ENCODE results near the gene PPHLN1. TPM values are rescaled to one million over a fixed set of nuclear protein-coding genes. Genes with fewer than 3 reads are reported as not detected.
A peak's percentile ranks its signal among the peaks of the same experiment; 100 is the strongest.

The PPHLN1 gene
- polyA plus RNA-seq, result 10 to 100 TPM; 15.0 to 27.2 TPM

- Histone ChIP-seq H3K4me3 (ENCODE audit: low read depth in 1 of 2, low read length in 2 of 2) (peak within 1 kb of the TSS; percentile 81 to 97), H3K27ac (ENCODE audit: low read depth in 2 of 2, low read length in 1 of 2) (peak within 1 kb of the TSS; percentile 87 to 93), H3K27me3 (ENCODE audit: control insufficient read depth in 1 of 2, insufficient read depth in 2 of 2, low read length in 2 of 2) (no peaks in the 10 kb centered on the region), H3K4me1 (ENCODE audit: control insufficient read depth in 2 of 2, insufficient read depth in 2 of 2, low read length in 1 of 2) (peaks cover 0 to 2% of the 10 kb centered on the region in 2 donors), H3K36me3 (ENCODE audit: control insufficient read depth in 2 of 2, insufficient read depth in 2 of 2, low read length in 1 of 2) (no peaks in the 10 kb centered on the region), H3K9me3 (ENCODE audit: control insufficient read depth in 2 of 2, insufficient read depth in 1 of 2, low read depth in 1 of 2, low read length in 1 of 2) (no peaks in the 10 kb centered on the region)
- WGBS, 2 donors, result 0% methylated on average over 54 to 55 of the region's 55 CpGs
Measured at GRCh38 chr12:42325653-42326474, at the start of gene PPHLN1, which contains the start of gene ZCRB1. PPHLN1 (plus strand) TSS chr12:42326167; CDS start chr12:42335903, 9,736 bp downstream. ZCRB1 (minus strand) TSS chr12:42326094; CDS start chr12:42324102, 1,992 bp downstream.

- Histone ChIP-seq H3K36me3 (ENCODE audit: control insufficient read depth in 2 of 2, insufficient read depth in 2 of 2, low read length in 1 of 2) (no peaks in the 10 kb centered on the region), H3K4me1 (ENCODE audit: control insufficient read depth in 2 of 2, insufficient read depth in 2 of 2, low read length in 1 of 2) (no peaks in the 10 kb centered on the region), H3K27ac (ENCODE audit: low read depth in 2 of 2, low read length in 1 of 2) (no peak overlapping the region), H3K4me3 (ENCODE audit: low read depth in 1 of 2, low read length in 2 of 2) (no peak overlapping the region), H3K9me3 (ENCODE audit: control insufficient read depth in 2 of 2, insufficient read depth in 1 of 2, low read depth in 1 of 2, low read length in 1 of 2) (peaks cover 0 to 2% of the 10 kb centered on the region in 2 donors), H3K27me3 (ENCODE audit: control insufficient read depth in 1 of 2, insufficient read depth in 2 of 2, low read length in 2 of 2) (no peaks in the 10 kb centered on the region)
- WGBS, 2 donors, result 74 to 81% methylated on average over 6 of the region's 6 CpGs
Measured at GRCh38 chr12:42277396-42278127, 48.4 kb upstream of the PPHLN1 start.

- no peaks in the 10 kb centered on the region for H3K4me1 ChIP-seq (ENCODE audit: control insufficient read depth in 2 of 2, insufficient read depth in 2 of 2, low read length in 1 of 2)
- no peaks in the 10 kb centered on the region for H3K9me3 ChIP-seq (ENCODE audit: control insufficient read depth in 2 of 2, insufficient read depth in 1 of 2, low read depth in 1 of 2, low read length in 1 of 2)
- no peak overlapping the region for H3K4me3 ChIP-seq (ENCODE audit: low read depth in 1 of 2, low read length in 2 of 2)
- H3K36me3 ChIP-seq (ENCODE audit: control insufficient read depth in 2 of 2, insufficient read depth in 2 of 2, low read length in 1 of 2), result no peaks in the 10 kb centered on the region
- no peaks in the 10 kb centered on the region for H3K27me3 ChIP-seq (ENCODE audit: control insufficient read depth in 1 of 2, insufficient read depth in 2 of 2, low read length in 2 of 2)
- no peak overlapping the region for H3K27ac ChIP-seq (ENCODE audit: low read depth in 2 of 2, low read length in 1 of 2)
Measured at GRCh38 chr12:42278128-42278510, 47.8 kb upstream of the PPHLN1 start.

GRCh38 chr12:42281278-42281677, 44.7 kb upstream of the PPHLN1 start:
- WGBS, 2 donors, result 21 to 47% methylated on average over 3 of the region's 3 CpGs
- Histone ChIP-seq H3K27me3 (ENCODE audit: control insufficient read depth in 1 of 2, insufficient read depth in 2 of 2, low read length in 2 of 2) (no peaks in the 10 kb centered on the region), H3K36me3 (ENCODE audit: control insufficient read depth in 2 of 2, insufficient read depth in 2 of 2, low read length in 1 of 2) (no peaks in the 10 kb centered on the region), H3K9me3 (ENCODE audit: control insufficient read depth in 2 of 2, insufficient read depth in 1 of 2, low read depth in 1 of 2, low read length in 1 of 2) (no peaks in the 10 kb centered on the region), H3K4me1 (ENCODE audit: control insufficient read depth in 2 of 2, insufficient read depth in 2 of 2, low read length in 1 of 2) (no peaks in the 10 kb centered on the region), H3K4me3 (ENCODE audit: low read depth in 1 of 2, low read length in 2 of 2) (no peak overlapping the region), H3K27ac (ENCODE audit: low read depth in 2 of 2, low read length in 1 of 2) (no peak overlapping the region)

GRCh38 chr12:42281844-42282243, 44.1 kb upstream of the PPHLN1 start:
- Histone ChIP-seq H3K27me3 (ENCODE audit: control insufficient read depth in 1 of 2, insufficient read depth in 2 of 2, low read length in 2 of 2) (no peaks in the 10 kb centered on the region), H3K4me1 (ENCODE audit: control insufficient read depth in 2 of 2, insufficient read depth in 2 of 2, low read length in 1 of 2) (no peaks in the 10 kb centered on the region), H3K36me3 (ENCODE audit: control insufficient read depth in 2 of 2, insufficient read depth in 2 of 2, low read length in 1 of 2) (no peaks in the 10 kb centered on the region), H3K9me3 (ENCODE audit: control insufficient read depth in 2 of 2, insufficient read depth in 1 of 2, low read depth in 1 of 2, low read length in 1 of 2) (no peaks in the 10 kb centered on the region), H3K4me3 (ENCODE audit: low read depth in 1 of 2, low read length in 2 of 2) (no peak overlapping the region), H3K27ac (ENCODE audit: low read depth in 2 of 2, low read length in 1 of 2) (no peak overlapping the region)
- WGBS, 2 donors, result 61 to 79% methylated on average over 3 of the region's 3 CpGs

- H3K27ac ChIP-seq (ENCODE audit: low read depth in 2 of 2, low read length in 1 of 2), result no peak overlapping the region
- no peaks in the 10 kb centered on the region for H3K27me3 ChIP-seq (ENCODE audit: control insufficient read depth in 1 of 2, insufficient read depth in 2 of 2, low read length in 2 of 2)
- no peaks in the 10 kb centered on the region for H3K36me3 ChIP-seq (ENCODE audit: control insufficient read depth in 2 of 2, insufficient read depth in 2 of 2, low read length in 1 of 2)
- WGBS, 2 donors, result 77 to 85% methylated on average over 2 of the region's 2 CpGs
- H3K9me3 ChIP-seq (ENCODE audit: control insufficient read depth in 2 of 2, insufficient read depth in 1 of 2, low read depth in 1 of 2, low read length in 1 of 2), result no peaks in the 10 kb centered on the region
- H3K4me3 ChIP-seq (ENCODE audit: low read depth in 1 of 2, low read length in 2 of 2), result no peak overlapping the region
- no peaks in the 10 kb centered on the region for H3K4me1 ChIP-seq (ENCODE audit: control insufficient read depth in 2 of 2, insufficient read depth in 2 of 2, low read length in 1 of 2)
Measured at GRCh38 chr12:42282294-42282693, 43.7 kb upstream of the PPHLN1 start.

GRCh38 chr12:42283739-42284138, 42.2 kb upstream of the PPHLN1 start:
- Histone ChIP-seq H3K27ac (ENCODE audit: low read depth in 2 of 2, low read length in 1 of 2) (no peak overlapping the region), H3K4me1 (ENCODE audit: control insufficient read depth in 2 of 2, insufficient read depth in 2 of 2, low read length in 1 of 2) (no peaks in the 10 kb centered on the region), H3K9me3 (ENCODE audit: control insufficient read depth in 2 of 2, insufficient read depth in 1 of 2, low read depth in 1 of 2, low read length in 1 of 2) (no peaks in the 10 kb centered on the region), H3K4me3 (ENCODE audit: low read depth in 1 of 2, low read length in 2 of 2) (no peak overlapping the region), H3K36me3 (ENCODE audit: control insufficient read depth in 2 of 2, insufficient read depth in 2 of 2, low read length in 1 of 2) (no peaks in the 10 kb centered on the region), H3K27me3 (ENCODE audit: control insufficient read depth in 1 of 2, insufficient read depth in 2 of 2, low read length in 2 of 2) (no peaks in the 10 kb centered on the region)

- no peak overlapping the region for H3K4me3 ChIP-seq (ENCODE audit: low read depth in 1 of 2, low read length in 2 of 2)
- no peaks in the 10 kb centered on the region for H3K9me3 ChIP-seq (ENCODE audit: control insufficient read depth in 2 of 2, insufficient read depth in 1 of 2, low read depth in 1 of 2, low read length in 1 of 2)
- H3K27me3 ChIP-seq (ENCODE audit: control insufficient read depth in 1 of 2, insufficient read depth in 2 of 2, low read length in 2 of 2), result no peaks in the 10 kb centered on the region
- 71 to 72% methylated on average over 1 of the region's 1 CpG for WGBS, 2 donors
- no peaks in the 10 kb centered on the region for H3K4me1 ChIP-seq (ENCODE audit: control insufficient read depth in 2 of 2, insufficient read depth in 2 of 2, low read length in 1 of 2)
- H3K27ac ChIP-seq (ENCODE audit: low read depth in 2 of 2, low read length in 1 of 2), result no peak overlapping the region
- no peaks in the 10 kb centered on the region for H3K36me3 ChIP-seq (ENCODE audit: control insufficient read depth in 2 of 2, insufficient read depth in 2 of 2, low read length in 1 of 2)
Measured at GRCh38 chr12:42284157-42284556, 41.8 kb upstream of the PPHLN1 start.

- no peaks in the 10 kb centered on the region for H3K27me3 ChIP-seq (ENCODE audit: control insufficient read depth in 1 of 2, insufficient read depth in 2 of 2, low read length in 2 of 2)
- no peak overlapping the region for H3K27ac ChIP-seq (ENCODE audit: low read depth in 2 of 2, low read length in 1 of 2)
- H3K9me3 ChIP-seq (ENCODE audit: control insufficient read depth in 2 of 2, insufficient read depth in 1 of 2, low read depth in 1 of 2, low read length in 1 of 2), result no peaks in the 10 kb centered on the region
- H3K4me3 ChIP-seq (ENCODE audit: low read depth in 1 of 2, low read length in 2 of 2), result no peak overlapping the region
- H3K4me1 ChIP-seq (ENCODE audit: control insufficient read depth in 2 of 2, insufficient read depth in 2 of 2, low read length in 1 of 2), result no peaks in the 10 kb centered on the region
- 76 to 81% methylated on average over 2 of the region's 2 CpGs for WGBS, 2 donors
- H3K36me3 ChIP-seq (ENCODE audit: control insufficient read depth in 2 of 2, insufficient read depth in 2 of 2, low read length in 1 of 2), result no peaks in the 10 kb centered on the region
Measured at GRCh38 chr12:42284876-42285275, 41.1 kb upstream of the PPHLN1 start.
